IMR-90 (cell line): ENCODE measurements around the gene ALOX5AP.

Experiments used
- BHLHE40 ChIP-seq: fragments of 150-350 bp; IDR thresholded peaks from 2 replicates; pipeline ENCODE4 v1.6.1; 2016; ENCODE audit warnings: mild to moderate bottlenecking, low read depth, low read length
- CHD1 ChIP-seq: IDR thresholded peaks from 2 replicates; pipeline ENCODE4 v1.6.1; 2012; ENCODE audit warnings: low read depth, low read length, improper control_type of control experiment
- MAFK ChIP-seq: IDR thresholded peaks from 2 replicates; pipeline ENCODE4 v1.6.1; 2012; ENCODE audit warnings: low read depth, low read length, improper control_type of control experiment
- MAZ ChIP-seq: IDR thresholded peaks from 2 replicates; pipeline ENCODE4 v1.6.1; 2012; ENCODE audit warnings: low read depth, mild to moderate bottlenecking, low read length, improper control_type of control experiment, moderate library complexity, borderline replicate concordance
- NFE2L2 ChIP-seq: fragments of 150-350 bp; IDR thresholded peaks from 2 replicates; pipeline ENCODE4 v1.6.1; 2016; ENCODE audit warnings: low read depth, mild to moderate bottlenecking, low read length
- POLR2A ChIP-seq: IDR thresholded peaks from 2 replicates; pipeline ENCODE4 v1.6.1; 2012; ENCODE audit warnings: mild to moderate bottlenecking, low read depth, low read length
- RAD21 ChIP-seq: IDR thresholded peaks from 2 replicates; pipeline ENCODE4 v1.6.1; 2012; ENCODE audit warnings: low read length, improper control_type of control experiment
- TF ChIP-seq, protein P1 (sequence below): conservative IDR thresholded peaks from 2 replicates; pipeline ENCODE4 v1.5.1; 2012; ENCODE audit warnings: mild to moderate bottlenecking, low read depth, low read length, improper control_type of control experiment
- TF ChIP-seq, protein P2 (sequence below): fragments of 150-350 bp; IDR thresholded peaks from 2 replicates; pipeline ENCODE4 v1.6.1; 2017; ENCODE audit warnings: mild to moderate bottlenecking, antibody characterized with exemption, low read length, low read depth
- TF ChIP-seq, protein P3 (sequence below): fragments of 150-350 bp; IDR thresholded peaks from 2 replicates; pipeline ENCODE4 v1.6.1; 2016; ENCODE audit warnings: low read depth, mild to moderate bottlenecking, low read length, moderate library complexity, borderline replicate concordance

DNA sequence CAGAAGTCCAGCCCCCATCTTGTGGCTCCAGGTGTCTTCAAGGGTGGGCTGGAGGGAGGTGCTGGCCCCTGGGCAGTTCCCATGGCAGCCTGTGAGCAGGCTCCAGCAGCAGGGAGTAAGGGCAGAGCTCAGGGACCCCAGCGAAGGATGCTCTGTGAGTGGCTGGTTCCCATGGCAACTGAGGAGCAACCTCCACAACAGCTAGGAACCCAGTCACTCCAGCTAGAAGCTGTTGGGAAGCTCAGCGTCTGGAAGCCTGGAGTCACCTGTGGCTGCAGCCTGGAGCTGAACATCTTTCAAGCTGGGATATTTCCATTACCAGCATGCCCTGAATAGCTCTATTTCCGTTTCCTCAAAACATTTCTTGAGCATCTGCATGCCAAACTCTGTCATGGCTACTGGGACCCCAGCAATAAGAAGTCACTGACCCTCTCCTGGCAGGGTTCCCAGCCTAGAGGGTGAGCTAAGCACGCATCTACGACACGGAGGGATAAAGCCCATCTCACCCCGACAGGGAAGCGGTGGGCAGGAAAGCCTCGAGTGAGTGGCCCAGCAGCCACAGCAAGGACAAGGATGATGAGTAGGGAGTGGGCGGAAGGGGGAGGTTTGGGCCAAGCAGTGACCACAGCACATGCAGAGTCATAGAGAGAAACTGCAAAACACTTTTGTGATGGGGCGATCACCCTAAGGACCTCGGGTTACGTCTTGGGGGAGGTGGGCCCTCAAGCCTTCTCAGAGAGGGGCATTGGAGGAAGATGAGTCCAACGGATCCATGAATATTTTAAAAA lies 52.6 kb downstream of the ALOX5AP start:
- TF ChIP-seq, protein P1, sequence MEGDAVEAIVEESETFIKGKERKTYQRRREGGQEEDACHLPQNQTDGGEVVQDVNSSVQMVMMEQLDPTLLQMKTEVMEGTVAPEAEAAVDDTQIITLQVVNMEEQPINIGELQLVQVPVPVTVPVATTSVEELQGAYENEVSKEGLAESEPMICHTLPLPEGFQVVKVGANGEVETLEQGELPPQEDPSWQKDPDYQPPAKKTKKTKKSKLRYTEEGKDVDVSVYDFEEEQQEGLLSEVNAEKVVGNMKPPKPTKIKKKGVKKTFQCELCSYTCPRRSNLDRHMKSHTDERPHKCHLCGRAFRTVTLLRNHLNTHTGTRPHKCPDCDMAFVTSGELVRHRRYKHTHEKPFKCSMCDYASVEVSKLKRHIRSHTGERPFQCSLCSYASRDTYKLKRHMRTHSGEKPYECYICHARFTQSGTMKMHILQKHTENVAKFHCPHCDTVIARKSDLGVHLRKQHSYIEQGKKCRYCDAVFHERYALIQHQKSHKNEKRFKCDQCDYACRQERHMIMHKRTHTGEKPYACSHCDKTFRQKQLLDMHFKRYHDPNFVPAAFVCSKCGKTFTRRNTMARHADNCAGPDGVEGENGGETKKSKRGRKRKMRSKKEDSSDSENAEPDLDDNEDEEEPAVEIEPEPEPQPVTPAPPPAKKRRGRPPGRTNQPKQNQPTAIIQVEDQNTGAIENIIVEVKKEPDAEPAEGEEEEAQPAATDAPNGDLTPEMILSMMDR = no peak
- TF ChIP-seq, protein P2, sequence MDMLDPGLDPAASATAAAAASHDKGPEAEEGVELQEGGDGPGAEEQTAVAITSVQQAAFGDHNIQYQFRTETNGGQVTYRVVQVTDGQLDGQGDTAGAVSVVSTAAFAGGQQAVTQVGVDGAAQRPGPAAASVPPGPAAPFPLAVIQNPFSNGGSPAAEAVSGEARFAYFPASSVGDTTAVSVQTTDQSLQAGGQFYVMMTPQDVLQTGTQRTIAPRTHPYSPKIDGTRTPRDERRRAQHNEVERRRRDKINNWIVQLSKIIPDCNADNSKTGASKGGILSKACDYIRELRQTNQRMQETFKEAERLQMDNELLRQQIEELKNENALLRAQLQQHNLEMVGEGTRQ = no peak
- TF ChIP-seq, protein P3, sequence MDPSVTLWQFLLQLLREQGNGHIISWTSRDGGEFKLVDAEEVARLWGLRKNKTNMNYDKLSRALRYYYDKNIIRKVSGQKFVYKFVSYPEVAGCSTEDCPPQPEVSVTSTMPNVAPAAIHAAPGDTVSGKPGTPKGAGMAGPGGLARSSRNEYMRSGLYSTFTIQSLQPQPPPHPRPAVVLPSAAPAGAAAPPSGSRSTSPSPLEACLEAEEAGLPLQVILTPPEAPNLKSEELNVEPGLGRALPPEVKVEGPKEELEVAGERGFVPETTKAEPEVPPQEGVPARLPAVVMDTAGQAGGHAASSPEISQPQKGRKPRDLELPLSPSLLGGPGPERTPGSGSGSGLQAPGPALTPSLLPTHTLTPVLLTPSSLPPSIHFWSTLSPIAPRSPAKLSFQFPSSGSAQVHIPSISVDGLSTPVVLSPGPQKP = no peak
- TF ChIP-seq CHD1 (no peak), RAD21 (no peak), POLR2A (no peak), MAZ (no peak), MAFK (no peak), NFE2L2 (no peak), BHLHE40 (peak; percentile 63)
